ENCODE results near the gene NCKAP5L.

- TF ChIP-seq CTCF (IDR thresholded peaks at IDR 0.05 in 4 of 5, conservative IDR thresholded peaks at IDR 0.05 in 1 of 5) (no peak), POLR2A (IDR thresholded peaks at IDR 0.05) (no peak)
These were observed 39.5 kb upstream of the NCKAP5L start for GRCh38 chr12:49867570-49868341.
